Ectodermal cell (in vitro differentiated cells): ENCODE measurements around the gene DEGS2.

Experiments
- H3K27ac ChIP-seq: 2 replicates; pipeline ENCODE4 v1.7.0; 2013; ENCODE audit warnings: mild to moderate bottlenecking, low read depth, low read length; ENCODE audit not compliant: insufficient read depth, poor library complexity, severe bottlenecking
- H3K27me3 ChIP-seq: 2 replicates; pipeline ENCODE4 v1.7.0; 2013; ENCODE audit warnings: mild to moderate bottlenecking, low read length; ENCODE audit not compliant: insufficient read depth, control insufficient read depth, poor library complexity, severe bottlenecking
- H3K36me3 ChIP-seq: one replicate; pipeline ENCODE4 v1.7.0; 2013; ENCODE audit warnings: low read length; ENCODE audit not compliant: control insufficient read depth, insufficient read depth
- H3K4me1 ChIP-seq: one replicate; pipeline ENCODE4 v1.7.0; 2013; ENCODE audit warnings: low read length; ENCODE audit not compliant: control insufficient read depth, insufficient read depth
- H3K4me3 ChIP-seq: 2 replicates; pipeline ENCODE4 v1.7.0; 2013; ENCODE audit warnings: low read depth, low read length, control low read depth; ENCODE audit not compliant: insufficient read depth
- H3K9me3 ChIP-seq: 2 replicates; pipeline ENCODE4 v1.7.0; 2013; ENCODE audit warnings: mild to moderate bottlenecking, low read length, moderate library complexity; ENCODE audit not compliant: control insufficient read depth
- WGBS, 2 experiments: methylation state at CpG; one replicate each; pipeline ENCODE4 v1.1.7; 2013; ENCODE audit warnings: missing lambda C conversion rate in 2 of 2; 5-methylcytosine and 5-hydroxymethylcytosine counted together

Gene DEGS2

DNA sequence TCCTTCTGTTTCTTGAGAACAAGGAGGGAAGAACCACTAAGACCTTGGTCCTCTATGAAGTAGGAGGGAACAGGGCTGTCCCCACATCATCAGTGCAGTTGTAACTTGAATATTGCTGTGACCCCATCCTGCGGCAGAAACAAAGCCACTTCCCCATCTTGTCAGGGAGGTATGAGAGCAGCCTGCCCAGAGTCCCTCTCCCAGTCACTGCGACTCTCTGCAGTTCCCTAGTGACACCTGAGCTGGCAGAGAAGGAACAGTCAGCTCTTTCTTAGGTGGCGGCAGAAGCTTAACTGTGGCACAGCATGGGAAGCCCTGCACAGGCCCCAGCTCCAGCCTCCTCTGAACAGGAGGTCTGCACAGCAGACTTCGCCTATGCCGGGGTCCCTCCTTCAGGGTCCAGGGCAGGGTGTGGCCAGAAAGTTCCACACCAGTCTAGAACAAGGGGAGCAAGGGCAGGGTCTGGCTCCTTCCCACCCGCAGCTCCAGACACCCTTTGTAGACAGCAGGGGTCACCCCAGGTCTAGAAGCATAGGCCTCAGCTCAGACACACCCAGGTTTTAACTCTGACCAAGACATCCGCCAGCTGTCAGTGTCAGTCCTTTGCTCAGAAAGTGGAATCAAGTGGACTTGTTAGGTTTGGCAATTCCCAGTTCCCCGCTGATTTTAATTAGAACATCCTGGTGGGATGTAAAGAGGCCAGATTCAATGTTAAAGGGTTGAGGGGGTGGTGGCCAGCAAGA, 36.8 kb downstream of the DEGS2 start:
- Histone ChIP-seq H3K4me3 (no peak overlapping the region), H3K4me1 (no peaks in the 10 kb centered on the region), H3K27ac (no peak overlapping the region), H3K27me3 (no peaks in the 10 kb centered on the region), H3K9me3 (no peaks in the 10 kb centered on the region), H3K36me3 (peaks cover 7% of the 10 kb centered on the region)
- WGBS, 2 experiments: 92 to 94% methylated on average over 8 of the region's 8 CpGs

DNA sequence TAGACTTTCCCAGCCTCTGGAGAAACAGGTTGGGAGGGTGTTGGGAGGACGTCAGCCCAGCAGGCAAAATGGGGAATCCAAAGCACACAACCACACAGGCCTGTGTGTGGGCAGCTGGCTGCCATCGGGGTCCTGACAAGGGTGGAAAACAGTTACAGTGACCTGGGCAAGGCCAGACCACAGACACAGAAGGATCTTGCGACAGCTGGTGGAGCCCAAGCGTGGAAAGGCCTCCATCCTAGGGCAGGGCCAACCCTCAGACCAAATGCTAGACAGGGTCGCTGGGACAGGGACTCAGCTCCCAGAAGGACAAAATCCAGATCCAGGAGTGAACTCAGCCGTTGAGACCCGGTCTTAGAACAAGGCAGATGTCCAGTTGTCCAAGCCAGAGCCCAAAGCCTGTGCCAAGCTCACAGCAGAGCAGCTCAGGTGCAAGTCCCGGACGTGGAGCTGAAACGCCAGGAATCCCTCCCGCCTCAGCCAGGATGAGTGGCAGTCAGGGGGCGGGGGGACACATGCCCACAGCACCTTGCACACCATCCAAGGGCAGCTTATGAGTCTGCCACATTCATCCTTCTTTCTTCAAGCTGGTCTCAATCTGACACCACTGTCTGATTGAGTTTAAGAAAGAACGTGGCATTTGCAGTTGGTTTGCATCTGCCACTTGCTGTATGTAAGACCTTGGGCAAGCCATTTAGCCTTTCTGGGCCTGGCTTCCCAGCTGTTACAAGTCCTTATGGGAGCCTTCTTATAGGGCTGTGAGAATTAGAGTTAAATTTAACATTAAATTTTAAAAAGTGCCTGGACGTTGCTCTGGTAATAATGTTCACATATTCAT, 37.6 kb downstream of the DEGS2 start:
- WGBS, 2 experiments: 91 to 94% methylated on average over 14 of the region's 14 CpGs
- H3K36me3 ChIP-seq: peaks cover 7% of the 10 kb centered on the region

DNA sequence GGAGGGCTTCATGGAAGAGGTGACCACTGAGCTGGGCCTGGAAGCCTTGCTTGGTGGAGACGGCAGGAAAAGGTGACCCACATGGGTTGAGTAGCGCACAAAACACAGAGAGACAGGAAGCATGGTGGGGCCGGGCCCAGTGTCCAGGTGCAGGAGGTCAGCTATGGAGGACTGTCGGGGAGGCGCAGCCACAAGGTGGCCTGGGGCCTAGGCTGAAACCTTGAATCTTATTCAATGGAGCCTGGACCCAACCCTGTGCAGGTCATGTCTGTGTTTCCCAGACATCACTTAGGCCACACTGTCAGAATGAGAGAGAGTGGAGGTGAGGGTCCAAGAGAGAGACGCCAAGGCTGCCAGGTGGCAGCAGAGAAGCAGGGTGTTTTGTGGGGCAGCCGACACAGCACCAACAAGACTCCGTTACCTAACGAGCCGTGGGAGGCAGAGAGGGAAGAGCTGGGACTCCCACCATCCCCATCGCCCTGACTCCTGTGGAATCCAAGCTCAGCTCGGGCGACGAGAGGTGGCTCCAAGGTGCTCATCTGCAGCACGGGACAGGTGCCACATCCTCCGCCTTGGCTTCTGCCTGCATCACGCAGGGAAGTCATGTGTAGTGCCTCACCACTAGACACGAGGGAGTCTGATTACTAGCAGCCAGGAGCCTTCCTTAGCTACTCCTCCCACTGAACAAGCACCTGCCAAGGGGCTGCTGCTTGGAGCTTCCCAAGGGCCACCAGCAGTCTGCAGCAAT, 38.7 kb downstream of the DEGS2 start:
- H3K4me1 ChIP-seq: peaks cover 2% of the 10 kb centered on the region
- no peak overlapping the region for H3K4me3 ChIP-seq
- H3K27ac ChIP-seq: no peak overlapping the region
- H3K36me3 ChIP-seq: peaks cover 4% of the 10 kb centered on the region
- no peaks in the 10 kb centered on the region for H3K9me3 ChIP-seq
- H3K27me3 ChIP-seq: no peaks in the 10 kb centered on the region
- WGBS, 2 experiments: 94 to 95% methylated on average over 18 of the region's 18 CpGs

More for the DNA sequence above, 37.6 kb downstream of the DEGS2 start:
- Histone ChIP-seq H3K4me3 (no peak overlapping the region), H3K27me3 (no peaks in the 10 kb centered on the region), H3K4me1 (no peaks in the 10 kb centered on the region), H3K9me3 (no peaks in the 10 kb centered on the region), H3K27ac (no peak overlapping the region)

DNA sequence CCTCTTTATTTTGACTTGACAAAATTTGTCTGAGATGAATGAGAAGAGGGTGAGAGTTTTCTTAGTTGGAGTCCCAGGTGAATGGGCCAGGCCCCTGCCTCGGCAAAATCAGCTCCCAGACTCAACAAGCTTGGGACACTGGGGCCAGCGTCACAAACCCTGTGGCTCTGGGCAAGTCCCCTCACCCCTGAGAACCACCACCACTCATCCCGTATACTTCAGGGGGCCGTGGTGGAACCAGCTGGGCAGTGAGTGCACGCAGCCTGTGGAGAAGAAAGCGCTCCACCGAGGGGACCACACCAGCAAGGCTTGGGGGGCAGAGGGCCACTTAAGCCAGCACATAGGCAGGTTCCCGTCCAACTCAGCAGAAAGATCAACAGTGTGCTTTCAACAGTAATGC, 40.2 kb downstream of the DEGS2 start:
- 95% methylated on average over 8 of the region's 8 CpGs for WGBS, 2 experiments
- H3K9me3 ChIP-seq: no peaks in the 10 kb centered on the region
- peaks cover under 1% of the 10 kb centered on the region for H3K36me3 ChIP-seq
- H3K27ac ChIP-seq: no peak overlapping the region
- no peak overlapping the region for H3K4me3 ChIP-seq
- peaks cover 7% of the 10 kb centered on the region for H3K4me1 ChIP-seq
- H3K27me3 ChIP-seq: no peaks in the 10 kb centered on the region

DNA sequence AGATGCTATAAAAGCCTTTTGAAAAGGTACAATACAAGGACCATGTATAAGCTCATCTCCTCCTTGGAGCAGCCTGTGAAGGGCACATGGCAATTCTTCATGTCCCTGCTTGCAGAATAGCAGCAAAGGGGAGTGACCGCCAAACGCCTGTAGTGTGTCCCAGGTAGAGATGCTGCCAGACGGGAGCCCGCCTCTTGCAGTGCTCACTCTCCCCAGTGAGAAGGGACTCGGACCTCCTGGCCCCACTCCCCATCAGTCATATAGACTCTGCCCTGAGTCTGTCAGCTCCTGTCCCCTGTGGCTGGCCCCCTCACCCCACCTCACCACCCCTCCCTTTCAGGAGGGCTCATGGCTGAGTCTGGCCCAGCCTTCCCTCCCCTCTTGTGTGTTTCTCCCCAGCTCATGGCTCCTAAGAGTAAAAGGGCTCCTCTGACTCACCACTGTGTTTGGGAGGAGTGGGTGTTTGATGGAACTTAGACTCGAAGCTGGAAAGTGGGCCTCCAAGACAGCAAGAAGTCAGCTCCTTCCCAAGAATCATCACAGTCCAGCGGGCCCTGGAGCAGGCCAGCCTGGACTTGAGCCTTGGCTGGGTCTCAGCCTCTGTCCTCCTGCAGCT, 40.9 kb downstream of the DEGS2 start:
- no peak overlapping the region for H3K27ac ChIP-seq
- no peaks in the 10 kb centered on the region for H3K27me3 ChIP-seq
- H3K4me1 ChIP-seq: peaks cover 7% of the 10 kb centered on the region
- no peaks in the 10 kb centered on the region for H3K9me3 ChIP-seq
- H3K4me3 ChIP-seq: no peak overlapping the region
- no peaks in the 10 kb centered on the region for H3K36me3 ChIP-seq
- WGBS, 2 experiments: 90 to 95% methylated on average over 7 of the region's 7 CpGs

DNA sequence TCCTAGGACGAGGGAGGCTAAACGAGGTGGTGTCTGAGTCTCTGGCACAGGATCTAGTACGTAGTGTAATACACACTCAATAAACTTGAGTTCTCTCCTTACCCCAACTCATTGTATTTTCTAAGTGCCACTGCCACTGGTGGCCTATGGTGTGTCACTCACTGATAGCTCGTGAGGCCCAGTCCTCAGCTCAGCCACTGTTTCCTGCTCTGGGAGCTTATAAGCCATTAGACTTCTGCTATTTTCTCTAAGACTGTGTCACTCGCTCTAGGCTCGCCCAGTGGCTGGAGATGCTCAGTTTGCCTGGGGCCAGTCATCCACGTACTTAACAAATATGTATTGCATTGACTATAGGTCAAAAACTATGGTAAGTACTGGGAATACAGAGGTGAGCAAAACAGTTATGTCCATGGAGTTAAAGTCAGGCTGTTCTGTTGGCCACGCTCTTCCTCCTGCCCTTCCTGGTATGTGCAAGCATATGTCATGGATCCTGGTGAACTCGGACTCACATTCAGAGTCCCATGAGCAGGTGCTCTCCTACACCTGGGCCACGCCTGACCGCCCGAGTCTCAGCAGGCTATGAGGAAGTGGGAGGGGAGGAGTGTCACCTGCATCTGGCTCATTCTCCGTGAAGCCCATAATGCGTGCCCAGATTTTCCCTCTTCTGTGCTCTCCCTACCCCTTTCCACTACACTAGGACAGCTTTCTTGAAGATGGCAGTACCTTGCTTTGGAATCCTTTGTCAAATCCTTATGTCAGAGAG, 41.6 kb downstream of the DEGS2 start:
- no peak overlapping the region for H3K27ac ChIP-seq
- H3K9me3 ChIP-seq: no peaks in the 10 kb centered on the region
- no peak overlapping the region for H3K4me3 ChIP-seq
- peaks cover 7% of the 10 kb centered on the region for H3K4me1 ChIP-seq
- no peaks in the 10 kb centered on the region for H3K27me3 ChIP-seq
- no peaks in the 10 kb centered on the region for H3K36me3 ChIP-seq
- 92 to 94% methylated on average over 14 of the region's 14 CpGs for whole genome bisulfite sequencing, 2 experiments

DNA sequence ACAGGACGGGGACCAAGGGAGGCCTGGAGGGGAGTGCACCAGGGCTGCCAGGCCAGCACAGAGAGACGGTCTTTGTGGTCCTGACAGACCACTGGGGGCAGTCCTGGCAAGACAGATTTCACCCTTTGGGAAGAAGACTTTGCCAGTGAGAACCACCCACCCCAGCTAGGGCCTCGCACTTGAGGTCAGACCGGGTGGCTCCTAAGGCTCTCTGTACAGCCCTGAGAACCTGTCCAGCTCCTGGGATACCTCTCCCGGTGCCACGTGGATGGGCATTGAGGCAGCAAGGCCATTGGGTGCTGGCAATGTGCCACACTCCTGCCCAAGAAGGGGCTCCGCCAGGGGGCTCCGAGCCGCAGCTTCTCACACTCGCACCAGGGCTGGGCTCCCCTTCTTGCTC, 42.4 kb downstream of the DEGS2 start:
- Histone ChIP-seq H3K4me3 (no peak overlapping the region), H3K9me3 (no peaks in the 10 kb centered on the region)
- 93% methylated on average over 10 of the region's 10 CpGs for WGBS, 2 experiments

DNA sequence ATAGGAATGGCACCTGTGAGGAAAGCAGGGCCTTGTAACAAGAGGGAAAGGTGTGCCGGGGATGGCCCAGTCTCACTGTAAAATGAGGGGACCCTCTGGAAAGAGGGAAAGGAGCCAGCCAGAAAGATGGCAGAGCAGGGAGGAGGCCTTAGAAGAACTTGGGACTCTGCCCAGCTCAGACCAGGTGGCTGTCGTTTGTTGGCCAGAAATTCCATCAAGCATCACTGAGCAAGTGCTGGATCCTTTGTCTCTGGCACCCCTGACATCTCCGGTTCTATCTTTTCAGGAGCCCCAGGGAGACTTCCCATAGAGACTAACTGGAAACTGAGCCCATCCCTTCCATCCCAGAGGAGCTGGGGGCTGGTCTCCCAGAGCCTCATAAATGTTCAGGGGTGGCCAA, 43.3 kb downstream of the DEGS2 start:
- Histone ChIP-seq H3K9me3 (no peaks in the 10 kb centered on the region), H3K27ac (no peak overlapping the region), H3K27me3 (no peaks in the 10 kb centered on the region), H3K4me1 (peaks cover 7% of the 10 kb centered on the region), H3K4me3 (no peak overlapping the region), H3K36me3 (no peaks in the 10 kb centered on the region)
- 89 to 91% methylated on average over 3 of the region's 3 CpGs for WGBS, 2 experiments

More for the DNA sequence above, 42.4 kb downstream of the DEGS2 start:
- no peak overlapping the region for H3K27ac ChIP-seq
- no peaks in the 10 kb centered on the region for H3K27me3 ChIP-seq
- H3K36me3 ChIP-seq: no peaks in the 10 kb centered on the region
- H3K4me1 ChIP-seq: peaks cover 7% of the 10 kb centered on the region

DNA sequence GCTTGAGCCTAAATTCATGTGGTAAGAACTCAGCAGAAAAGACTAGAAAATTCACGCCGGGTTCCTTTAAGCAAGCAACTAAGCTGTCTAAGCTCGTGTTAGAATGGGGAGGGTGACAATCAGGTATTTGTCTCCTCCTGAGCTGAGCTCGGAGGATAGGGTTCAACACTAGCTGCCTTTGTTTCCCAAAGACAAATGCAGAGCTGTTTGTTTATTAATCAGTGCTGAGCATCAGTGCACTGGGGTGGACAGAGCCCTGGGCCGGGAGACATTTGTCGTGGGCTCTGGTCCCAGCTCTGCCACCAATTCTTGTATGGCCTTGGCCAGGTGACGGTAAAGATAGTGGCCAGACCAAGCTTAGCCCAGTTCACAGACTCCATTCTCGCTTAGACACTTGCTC, 43.7 kb downstream of the DEGS2 start:
- 89 to 92% methylated on average over 8 of the region's 8 CpGs for WGBS, 2 experiments
- Histone ChIP-seq H3K4me3 (no peak overlapping the region), H3K36me3 (no peaks in the 10 kb centered on the region), H3K9me3 (no peaks in the 10 kb centered on the region), H3K27ac (no peak overlapping the region), H3K4me1 (peaks cover 7% of the 10 kb centered on the region), H3K27me3 (no peaks in the 10 kb centered on the region)
